ENCODE results near the gene CLEC2A. TPM values are rescaled to one million over a fixed set of nuclear protein-coding genes. Genes with fewer than 3 reads are reported as not detected.
"Not testable (repeated sequence)": the region's sequence is repeated elsewhere in the genome, so short reads cannot be mapped to it uniquely, and the experiment has no call there.

CLEC2A gene, protein sequence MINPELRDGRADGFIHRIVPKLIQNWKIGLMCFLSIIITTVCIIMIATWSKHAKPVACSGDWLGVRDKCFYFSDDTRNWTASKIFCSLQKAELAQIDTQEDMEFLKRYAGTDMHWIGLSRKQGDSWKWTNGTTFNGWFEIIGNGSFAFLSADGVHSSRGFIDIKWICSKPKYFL
- not detected for total RNA-seq

DNA sequence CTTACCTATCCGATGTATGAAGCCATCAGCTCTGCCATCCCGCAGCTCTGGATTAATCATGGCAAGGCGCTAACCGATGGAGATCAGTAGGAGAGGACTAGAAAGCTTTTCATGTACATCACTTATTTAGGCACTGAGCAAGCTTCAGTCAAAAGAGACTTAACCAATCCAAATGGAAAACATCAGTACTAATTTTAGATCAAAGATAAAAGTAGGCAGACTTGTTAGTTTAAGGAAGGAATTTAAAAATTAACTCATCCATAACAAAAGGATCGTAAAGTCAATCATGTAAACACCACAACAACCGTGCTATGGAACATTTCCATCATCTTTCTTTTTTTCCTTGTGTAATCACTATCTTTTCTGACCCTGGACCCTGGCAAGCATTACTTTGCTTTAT, at the start of gene CLEC2A:
TSS of gene CLEC2A (minus strand) at position 101 of the 400 bp plus-strand sequence. CDS start at position 60, 41 bp downstream.
- DNase-seq (ENCODE audit: extremely low spot score): no peak
- Histone ChIP-seq H3K9me3 (no peaks in the 10 kb centered on the region), H3K36me3 (no peaks in the 10 kb centered on the region), H3K4me3 (no peak within 1 kb of the TSS), H3K27ac (replicated peaks in 1 of 4) (no peak within 1 kb of the TSS), H3K27me3 (no peaks in the 10 kb centered on the region), H3K4me1 (no peaks in the 10 kb centered on the region)
- intact Hi-C loops (cut with DNase I): no loop called here
- no peak for TF ChIP-seq POLR2A (IDR thresholded peaks at IDR 0.05; ENCODE audit: low read depth)
- no peak for TF ChIP-seq POLR2AphosphoS5 (IDR thresholded peaks at IDR 0.05)
- TF ChIP-seq, protein P1, sequence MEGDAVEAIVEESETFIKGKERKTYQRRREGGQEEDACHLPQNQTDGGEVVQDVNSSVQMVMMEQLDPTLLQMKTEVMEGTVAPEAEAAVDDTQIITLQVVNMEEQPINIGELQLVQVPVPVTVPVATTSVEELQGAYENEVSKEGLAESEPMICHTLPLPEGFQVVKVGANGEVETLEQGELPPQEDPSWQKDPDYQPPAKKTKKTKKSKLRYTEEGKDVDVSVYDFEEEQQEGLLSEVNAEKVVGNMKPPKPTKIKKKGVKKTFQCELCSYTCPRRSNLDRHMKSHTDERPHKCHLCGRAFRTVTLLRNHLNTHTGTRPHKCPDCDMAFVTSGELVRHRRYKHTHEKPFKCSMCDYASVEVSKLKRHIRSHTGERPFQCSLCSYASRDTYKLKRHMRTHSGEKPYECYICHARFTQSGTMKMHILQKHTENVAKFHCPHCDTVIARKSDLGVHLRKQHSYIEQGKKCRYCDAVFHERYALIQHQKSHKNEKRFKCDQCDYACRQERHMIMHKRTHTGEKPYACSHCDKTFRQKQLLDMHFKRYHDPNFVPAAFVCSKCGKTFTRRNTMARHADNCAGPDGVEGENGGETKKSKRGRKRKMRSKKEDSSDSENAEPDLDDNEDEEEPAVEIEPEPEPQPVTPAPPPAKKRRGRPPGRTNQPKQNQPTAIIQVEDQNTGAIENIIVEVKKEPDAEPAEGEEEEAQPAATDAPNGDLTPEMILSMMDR (IDR thresholded peaks at IDR 0.05): no peak
- TF ChIP-seq EP300 (IDR thresholded peaks at IDR 0.05): no peak
- WGBS: 78% methylated on average over 6 of the region's 6 CpGs

DNA sequence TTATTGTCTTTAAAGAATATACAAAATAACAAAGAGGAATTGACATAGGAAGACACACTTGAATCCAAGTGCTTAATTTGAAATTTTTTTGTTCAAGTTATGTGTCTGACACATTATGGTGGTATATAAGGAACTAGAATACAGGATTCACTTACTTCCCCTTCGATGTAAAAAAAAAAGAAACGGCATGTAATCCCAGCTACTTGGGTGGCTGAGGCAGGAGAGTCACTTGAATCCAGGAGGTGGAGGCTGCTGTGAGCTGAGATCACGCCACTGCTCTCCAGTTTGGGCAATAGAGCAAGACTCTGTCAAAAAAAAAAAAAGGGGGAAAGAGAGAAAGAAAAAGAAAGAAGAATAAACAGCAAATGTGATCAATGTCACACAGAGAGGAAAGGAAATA, 48.0 kb upstream of the CLEC2A start:
- no peaks in the 10 kb centered on the region for H3K4me1 ChIP-seq
- DNase-seq (ENCODE audit: extremely low spot score): no peak
- no peaks in the 10 kb centered on the region for H3K36me3 ChIP-seq
- H3K27me3 ChIP-seq: no peaks in the 10 kb centered on the region
- TF ChIP-seq, protein P1 (IDR thresholded peaks at IDR 0.05): no peak
- TF ChIP-seq POLR2AphosphoS5 (IDR thresholded peaks at IDR 0.05) (no peak), EP300 (IDR thresholded peaks at IDR 0.05) (no peak), POLR2A (IDR thresholded peaks at IDR 0.05; ENCODE audit: low read depth) (no peak)
- H3K27ac ChIP-seq (replicated peaks in 1 of 4): no peak overlapping the region
- 76% methylated on average over 3 of the region's 3 CpGs for WGBS
- intact Hi-C loops (cut with DNase I): no loop called here
- no peak overlapping the region for H3K4me3 ChIP-seq
- H3K9me3 ChIP-seq: no peaks in the 10 kb centered on the region

DNA sequence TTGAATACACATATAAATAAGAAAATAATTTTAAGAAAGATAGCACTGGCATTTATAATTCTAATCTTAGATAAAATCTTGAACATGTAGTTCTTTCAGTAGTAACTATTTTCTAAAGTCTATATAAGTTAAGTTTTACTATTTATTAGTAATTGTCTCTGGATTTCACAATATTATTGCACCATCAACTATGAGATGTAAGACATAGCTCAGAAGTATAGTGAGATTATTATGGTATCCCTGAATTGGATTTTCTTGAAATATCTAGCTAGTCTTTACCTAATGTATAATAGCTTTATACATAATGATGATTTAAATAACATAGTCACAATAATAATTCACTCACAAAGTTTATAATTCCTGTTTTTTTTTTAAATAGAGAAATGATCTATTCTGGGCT, 45.7 kb upstream of the CLEC2A start:
- Histone ChIP-seq H3K36me3 (no peaks in the 10 kb centered on the region), H3K27ac (replicated peaks in 1 of 4) (no peak overlapping the region), H3K4me3 (no peak overlapping the region), H3K9me3 (no peaks in the 10 kb centered on the region), H3K4me1 (no peaks in the 10 kb centered on the region), H3K27me3 (no peaks in the 10 kb centered on the region)
- TF ChIP-seq, protein P1 (IDR thresholded peaks at IDR 0.05): no peak
- TF ChIP-seq POLR2AphosphoS5 (IDR thresholded peaks at IDR 0.05) (no peak), POLR2A (IDR thresholded peaks at IDR 0.05; ENCODE audit: low read depth) (no peak), EP300 (IDR thresholded peaks at IDR 0.05) (no peak)
- intact Hi-C loops (cut with DNase I): no loop called here
- DNase-seq (ENCODE audit: extremely low spot score): no peak

DNA sequence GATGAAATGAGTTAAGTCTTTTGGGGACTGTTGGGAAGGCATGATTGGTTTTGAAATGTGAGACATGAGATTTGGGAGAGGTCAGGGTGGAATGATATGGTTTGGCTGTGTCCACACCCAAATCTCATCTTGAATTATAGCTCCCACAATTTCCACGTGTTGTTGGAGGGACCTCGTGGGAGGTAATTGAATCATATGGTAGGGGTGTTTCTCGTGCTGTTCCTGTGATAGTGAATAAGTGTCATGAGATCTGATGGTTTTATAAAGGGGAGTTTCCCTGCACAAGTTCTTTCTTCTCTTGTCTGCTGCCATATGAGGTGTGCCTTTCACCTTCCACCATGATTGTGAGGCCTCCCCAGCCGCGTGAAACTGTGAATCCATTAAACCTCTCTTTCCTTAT, 44.5 kb upstream of the CLEC2A start:
- H3K27ac ChIP-seq (replicated peaks in 1 of 4); H3K36me3 ChIP-seq; H3K4me3 ChIP-seq; H3K27me3 ChIP-seq; intact Hi-C loops (cut with DNase I); H3K9me3 ChIP-seq; H3K4me1 ChIP-seq; DNase-seq (ENCODE audit: extremely low spot score): not testable (repeated sequence)
- WGBS: 64% methylated on average over 5 of the region's 5 CpGs

DNA sequence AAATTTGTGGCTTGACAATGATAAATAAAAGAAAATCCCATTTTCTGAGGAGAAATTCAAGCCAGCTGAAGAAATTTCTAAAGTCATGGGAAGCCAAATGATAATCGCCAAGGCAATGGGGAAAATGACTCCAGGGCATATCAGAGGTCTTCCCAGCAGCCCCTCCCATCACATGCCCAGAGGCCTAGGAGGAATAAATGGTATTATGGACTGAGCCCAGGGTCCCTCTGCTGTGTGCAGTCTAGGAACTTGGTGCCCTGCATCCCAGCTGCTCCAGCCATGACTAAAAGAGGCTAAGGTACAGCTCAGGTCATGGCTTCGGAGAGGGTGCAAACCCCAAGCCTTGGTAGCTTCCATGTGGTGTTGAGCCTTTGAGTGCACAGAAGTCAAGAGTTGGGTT, 43.4 kb upstream of the CLEC2A start:
- Histone ChIP-seq H3K27me3 (no peaks in the 10 kb centered on the region), H3K36me3 (no peaks in the 10 kb centered on the region), H3K4me1 (no peaks in the 10 kb centered on the region), H3K4me3 (no peak overlapping the region), H3K9me3 (no peaks in the 10 kb centered on the region), H3K27ac (replicated peaks in 1 of 4) (no peak overlapping the region)
- no peak for DNase-seq (ENCODE audit: extremely low spot score)
- intact Hi-C loops (cut with DNase I): no loop called here
- no peak for TF ChIP-seq EP300 (IDR thresholded peaks at IDR 0.05)
- TF ChIP-seq POLR2AphosphoS5 (IDR thresholded peaks at IDR 0.05): no peak
- no peak for TF ChIP-seq POLR2A (IDR thresholded peaks at IDR 0.05; ENCODE audit: low read depth)
- TF ChIP-seq, protein P1 (IDR thresholded peaks at IDR 0.05): no peak
- WGBS: 92% methylated on average over 2 of the region's 2 CpGs

DNA sequence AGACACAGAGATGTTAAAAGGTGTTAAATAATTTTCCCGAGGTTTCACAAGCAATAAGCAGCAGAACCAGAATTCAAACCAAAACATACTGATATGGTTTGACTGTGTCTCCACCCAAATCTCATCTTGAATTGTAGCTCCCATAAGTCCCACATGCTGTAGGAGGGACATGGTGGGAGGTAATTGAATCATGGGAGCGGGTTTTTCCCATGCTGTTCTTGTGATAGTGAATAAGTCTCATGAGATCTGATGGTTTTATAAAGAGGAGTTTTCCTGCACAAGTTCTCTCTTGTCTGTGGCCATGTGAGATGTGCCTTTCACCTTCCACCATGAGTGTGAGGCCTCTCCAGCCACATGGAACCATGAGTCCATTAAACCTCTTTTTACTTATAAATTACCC, 42.6 kb upstream of the CLEC2A start:
- H3K9me3 ChIP-seq; H3K4me1 ChIP-seq; H3K4me3 ChIP-seq; H3K36me3 ChIP-seq; H3K27ac ChIP-seq (replicated peaks in 1 of 4); intact Hi-C loops (cut with DNase I); H3K27me3 ChIP-seq; DNase-seq (ENCODE audit: extremely low spot score): not testable (repeated sequence)
- WGBS: 90% methylated on average over 2 of the region's 2 CpGs

Data from esophagus muscularis mucosa (tissue), 4 donors.